A549 (cell line): Measurements from ENCODE around the gene PTX4. TPM values are rescaled to one million over a fixed set of nuclear protein-coding genes. Genes with fewer than 3 reads are reported as not detected.

Source experiments
- ATAC-seq, 2 experiments: fragments of 200-7000 bp in 1 of 2; fragments of >200 bp in 1 of 2; cut with Nextera tagmentation in 1 of 2; cut with Tn5 transposase in 1 of 2; 3 replicates each; pipeline versions ENCODE4 v1.8.0 to v1.9.1; 2018 to 2020; ENCODE audit warnings: mild to moderate bottlenecking in 1 of 2, moderate library complexity in 1 of 2
- CTCF ChIA-PET: fragments of 300-600 bp; sonication (Branson Sonifier 250); formaldehyde crosslinking; extraction: SDS; loops from one replicate; lab custom pipeline; 2021; ENCODE audit warnings: antibody characterized with exemption, inconsistent platforms; lab: Yijun Ruan, JAX
- POLR2A ChIA-PET: fragments of 350-600 bp; formaldehyde crosslinking; extraction: SDS; loops from one replicate; lab custom pipeline; 2021; ENCODE audit warnings: antibody characterized with exemption, inconsistent platforms; lab: Yijun Ruan, JAX
- DNase-seq, 2 experiments: peaks; one replicate each; pipeline versions ENCODE4 v3.0.0 to v3.0.0-alpha.2; 2011 to 2016; ENCODE audit warnings: low read depth in 1 of 2, low spot score in 1 of 2
- FAIRE-seq: peaks from 2 replicates; lab custom pipeline; 2011; peaks lifted over from hg19 to GRCh38; lab: Jason Lieb, UNC
- H3K27ac ChIP-seq, 2 experiments: fragments of >200 bp; sonication (Bioruptor Twin); formaldehyde crosslinking; 3 replicates each; pipeline ENCODE4 v1.5.1; 2016 to 2017
- H3K4me1 ChIP-seq: fragments of >200 bp; sonication (Bioruptor Twin); formaldehyde crosslinking; 3 replicates; pipeline ENCODE4 v1.6.1; 2016
- H3K4me2 ChIP-seq: fragments of >200 bp; sonication (Bioruptor Twin); formaldehyde crosslinking; 3 replicates; pipeline ENCODE4 v1.6.1; 2016
- H3K4me3 ChIP-seq: fragments of >200 bp; sonication (Bioruptor Twin); formaldehyde crosslinking; 3 replicates; pipeline ENCODE4 v1.5.1; 2016
- H3K9me3 ChIP-seq: fragments of >200 bp; sonication (Bioruptor Twin); formaldehyde crosslinking; 3 replicates; pipeline ENCODE4 v1.6.1; 2016
- BHLHE40 ChIP-seq: IDR thresholded peaks from 2 replicates; pipeline ENCODE4 v1.6.1; 2012; ENCODE audit warnings: low read depth, low read length, inconsistent platforms
- CBX8 ChIP-seq: fragments of 200-600 bp; sonication (generic); IDR thresholded peaks from 2 replicates; pipeline ENCODE4 v1.6.1; 2016
- CEBPB ChIP-seq, 2 experiments: fragments of >200 bp in 1 of 2; sonication (Bioruptor Twin) in 1 of 2; formaldehyde crosslinking in 1 of 2; IDR thresholded peaks; 2 replicates each; pipeline ENCODE4 v1.6.1; 2012 to 2016
- CHD2 ChIP-seq: fragments of 150-350 bp; IDR thresholded peaks from 2 replicates; pipeline ENCODE4 v1.6.1; 2014; ENCODE audit warnings: low read length; ENCODE audit not compliant: partially characterized antibody
- EP300 ChIP-seq, 2 experiments: fragments of >200 bp; sonication (Bioruptor Twin); formaldehyde crosslinking; IDR thresholded peaks; 2 replicates in 1 of 2; 3 replicates in 1 of 2; pipeline ENCODE4 v1.6.1; 2016 to 2017
- ESRRA ChIP-seq: fragments of 150-350 bp; IDR thresholded peaks from 2 replicates; pipeline ENCODE4 v1.6.1; 2014; ENCODE audit warnings: mild to moderate bottlenecking, low read length, borderline replicate concordance
- FOSB ChIP-seq: fragments of 250-450 bp; sonication (Bioruptor Pico); IDR thresholded peaks from 2 replicates; pipeline ENCODE4 v1.5.0; 2020; ENCODE audit warnings: mild to moderate bottlenecking, moderate library complexity
- FOSL2 ChIP-seq, 2 experiments: fragments of 450-650 bp in 1 of 2; fragments of >200 bp in 1 of 2; sonication (Bioruptor Twin) in 1 of 2; formaldehyde crosslinking; IDR thresholded peaks; 2 replicates each; pipeline versions ENCODE4 v1.5.0 to v1.6.1; 2016 to 2020; ENCODE audit warnings: mild to moderate bottlenecking in 1 of 2, moderate library complexity in 1 of 2
- FOXS1 ChIP-seq: fragments of 250-450 bp; sonication (Bioruptor Pico); IDR thresholded peaks from 2 replicates; pipeline ENCODE4 v1.5.0; 2020; ENCODE audit warnings: mild to moderate bottlenecking, moderate library complexity
- HDAC2 ChIP-seq: fragments of 200-600 bp; sonication (generic); IDR thresholded peaks from 2 replicates; pipeline ENCODE4 v1.6.1; 2016
- HOXA7 ChIP-seq: fragments of 250-450 bp; sonication (Bioruptor Pico); IDR thresholded peaks from 2 replicates; pipeline ENCODE4 v1.5.0; 2020; ENCODE audit warnings: mild to moderate bottlenecking, moderate library complexity
- JUN ChIP-seq, 2 experiments: fragments of >200 bp; sonication (Bioruptor Twin); formaldehyde crosslinking; IDR thresholded peaks; 2 replicates in 1 of 2; 3 replicates in 1 of 2; pipeline ENCODE4 v1.6.1; 2016 to 2017
- MAZ ChIP-seq: fragments of 150-350 bp; IDR thresholded peaks from 2 replicates; pipeline ENCODE4 v1.6.1; 2014; ENCODE audit warnings: antibody characterized with exemption, low read depth, low read length, borderline replicate concordance
- MYC ChIP-seq: IDR thresholded peaks from 2 replicates; pipeline ENCODE4 v1.6.1; 2012; ENCODE audit warnings: mild to moderate bottlenecking, inconsistent platforms, low read length, improper control_type of control experiment, borderline replicate concordance
- NFE2L2 ChIP-seq: fragments of 150-350 bp; conservative IDR thresholded peaks from 2 replicates; pipeline ENCODE4 v1.6.1; 2014; ENCODE audit warnings: low read length
- NR3C1 ChIP-seq: fragments of >200 bp; sonication (Bioruptor Twin); formaldehyde crosslinking; IDR thresholded peaks from 3 replicates; pipeline ENCODE4 v1.6.1; 2017
- RFX5 ChIP-seq: fragments of 450-650 bp; IDR thresholded peaks from 2 replicates; pipeline ENCODE4 v1.7.1; 2014; ENCODE audit warnings: antibody characterized with exemption, mild to moderate bottlenecking, moderate library complexity
- RNF2 ChIP-seq: fragments of 200-600 bp; sonication (generic); IDR thresholded peaks from 2 replicates; pipeline ENCODE4 v1.6.1; 2016; ENCODE audit warnings: low read depth, mild to moderate bottlenecking, antibody characterized with exemption, moderate library complexity, borderline replicate concordance
- SREBF2 ChIP-seq: fragments of 450-650 bp; IDR thresholded peaks from 2 replicates; pipeline ENCODE4 v1.6.1; 2014; ENCODE audit warnings: mild to moderate bottlenecking, moderate library complexity
- ZFP36 ChIP-seq: fragments of 450-650 bp; IDR thresholded peaks from 2 replicates; pipeline ENCODE4 v1.6.1; 2014; ENCODE audit warnings: borderline replicate concordance; ENCODE audit not compliant: partially characterized antibody
- ZNF302 ChIP-seq: fragments of 250-450 bp; sonication (Bioruptor Pico); IDR thresholded peaks from 2 replicates; pipeline ENCODE4 v1.9.0; 2021; ENCODE audit warnings: inconsistent platforms, mild to moderate bottlenecking, moderate library complexity
- WGBS: methylation state at CpG from one replicate; pipeline ENCODE4 v1.1.6; 2017; ENCODE audit errors: missing lambda C conversion rate; 5-methylcytosine and 5-hydroxymethylcytosine counted together
- polyA plus RNA-seq, 4 experiments: library from polyadenylated mRNA; depleted of rRNA in 3 of 4; stranded (reverse); fragments of >200 nt; fragmentation: RNase III in 1 of 4; extraction: RNeasy Plus Mini Kit Qiagen cat#74134 plus additional on column Dnase treatment in 1 of 4; gene quantifications; 2 replicates in 3 of 4; 3 replicates in 1 of 4; pipeline ENCODE4 v1.2.3, GENCODE V29; 2011 to 2017
- TF ChIP-seq, protein P1 (sequence below): fragments of 250-450 bp; sonication (Bioruptor Pico); IDR thresholded peaks from 2 replicates; pipeline ENCODE4 v1.5.0; 2021; ENCODE audit warnings: mild to moderate bottlenecking, moderate library complexity, borderline replicate concordance
- TF ChIP-seq, protein P2 (sequence below): fragments of 200-600 bp; sonication (generic); IDR thresholded peaks from 2 replicates; pipeline ENCODE4 v1.6.1; 2016; ENCODE audit warnings: antibody characterized with exemption, mild to moderate bottlenecking, moderate library complexity
- TF ChIP-seq, protein P3 (sequence below): IDR thresholded peaks from 2 replicates; pipeline ENCODE4 v1.6.1; 2012
- TF ChIP-seq, protein P4 (sequence below): IDR thresholded peaks from 2 replicates; pipeline ENCODE4 v1.6.1; 2012
- TF ChIP-seq, protein P5 (sequence below): fragments of >200 bp; sonication (Bioruptor Twin); formaldehyde crosslinking; IDR thresholded peaks from 3 replicates; pipeline ENCODE4 v1.5.1; 2016

The PTX4 gene
- polyA plus RNA-seq, 2 of the 4 experiments (the other 2 are of a cell fraction) = not detected

DNA sequence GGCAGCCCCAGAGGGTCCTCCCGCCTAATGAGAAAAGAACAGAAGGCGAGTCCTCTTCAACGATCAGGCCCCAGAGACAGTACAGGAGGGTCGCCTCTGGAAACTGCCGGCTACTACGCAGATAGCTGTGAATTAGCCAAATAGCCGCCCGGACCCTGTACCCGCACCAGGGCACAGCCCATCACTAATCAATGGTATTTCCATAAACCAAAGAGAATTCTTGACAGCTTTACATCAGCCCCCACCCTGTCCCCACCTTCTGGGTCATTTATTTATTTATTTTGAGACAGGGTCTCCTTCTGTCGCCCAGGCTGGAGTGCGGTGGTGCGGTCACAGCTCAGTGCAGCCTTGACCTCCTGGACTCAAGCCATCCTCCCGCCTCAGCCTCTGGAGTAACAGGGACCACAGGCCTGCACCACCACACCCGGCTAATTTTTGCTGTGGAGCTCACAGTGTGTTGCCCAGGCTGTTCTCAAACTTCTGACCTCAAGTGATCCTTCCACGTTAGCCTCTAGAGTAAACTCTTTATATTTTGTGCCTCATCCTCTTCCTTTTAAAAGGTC, 13.1 kb downstream of the PTX4 start:
- CTCF ChIA-PET = interaction anchor here (0.6 to 0.9 kb wide), 2 partner anchors 17 to 110 kb away, joined by 3 read pairs; partner anchors contain the start of gene TELO2
- TF ChIP-seq CHD2 (no peak), FOSL2 (IDR thresholded peaks at IDR 0.05) (no peak), FOSL2 (CRISPR knock-in tag; IDR thresholded peaks at IDR 0.05) (no peak), RNF2 (0 out of 2 replicates have a peak, but pooled peaks have one; percentile 7), HDAC2 (no peak)
- TF ChIP-seq, protein P1, sequence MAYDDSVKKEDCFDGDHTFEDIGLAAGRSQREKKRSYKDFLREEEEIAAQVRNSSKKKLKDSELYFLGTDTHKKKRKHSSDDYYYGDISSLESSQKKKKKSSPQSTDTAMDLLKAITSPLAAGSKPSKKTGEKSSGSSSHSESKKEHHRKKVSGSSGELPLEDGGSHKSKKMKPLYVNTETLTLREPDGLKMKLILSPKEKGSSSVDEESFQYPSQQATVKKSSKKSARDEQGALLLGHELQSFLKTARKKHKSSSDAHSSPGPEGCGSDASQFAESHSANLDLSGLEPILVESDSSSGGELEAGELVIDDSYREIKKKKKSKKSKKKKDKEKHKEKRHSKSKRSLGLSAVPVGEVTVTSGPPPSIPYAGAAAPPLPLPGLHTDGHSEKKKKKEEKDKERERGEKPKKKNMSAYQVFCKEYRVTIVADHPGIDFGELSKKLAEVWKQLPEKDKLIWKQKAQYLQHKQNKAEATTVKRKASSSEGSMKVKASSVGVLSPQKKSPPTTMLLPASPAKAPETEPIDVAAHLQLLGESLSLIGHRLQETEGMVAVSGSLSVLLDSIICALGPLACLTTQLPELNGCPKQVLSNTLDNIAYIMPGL (CRISPR knock-in tag) = no peak
- 67% methylated on average over 15 of the region's 15 CpGs for WGBS
- no peaks in the 10 kb centered on the region for H3K9me3 ChIP-seq
- FAIRE-seq (no peak), DNase-seq (no peak), ATAC-seq (no peak)
- POLR2A ChIA-PET = interaction anchor here (0.5 to 1.1 kb wide), 2 partner anchors 13 to 95 kb away, joined by 3 read pairs; no protein-coding TSS in a partner anchor
- H3K27ac ChIP-seq = peak overlapping the region; percentile 97 to 98
- peak overlapping the region; percentile 99 for H3K4me3 ChIP-seq
- peak overlapping the region; percentile 100 for H3K4me2 ChIP-seq
- H3K4me1 ChIP-seq = peaks cover 11% of the 10 kb centered on the region

DNA sequence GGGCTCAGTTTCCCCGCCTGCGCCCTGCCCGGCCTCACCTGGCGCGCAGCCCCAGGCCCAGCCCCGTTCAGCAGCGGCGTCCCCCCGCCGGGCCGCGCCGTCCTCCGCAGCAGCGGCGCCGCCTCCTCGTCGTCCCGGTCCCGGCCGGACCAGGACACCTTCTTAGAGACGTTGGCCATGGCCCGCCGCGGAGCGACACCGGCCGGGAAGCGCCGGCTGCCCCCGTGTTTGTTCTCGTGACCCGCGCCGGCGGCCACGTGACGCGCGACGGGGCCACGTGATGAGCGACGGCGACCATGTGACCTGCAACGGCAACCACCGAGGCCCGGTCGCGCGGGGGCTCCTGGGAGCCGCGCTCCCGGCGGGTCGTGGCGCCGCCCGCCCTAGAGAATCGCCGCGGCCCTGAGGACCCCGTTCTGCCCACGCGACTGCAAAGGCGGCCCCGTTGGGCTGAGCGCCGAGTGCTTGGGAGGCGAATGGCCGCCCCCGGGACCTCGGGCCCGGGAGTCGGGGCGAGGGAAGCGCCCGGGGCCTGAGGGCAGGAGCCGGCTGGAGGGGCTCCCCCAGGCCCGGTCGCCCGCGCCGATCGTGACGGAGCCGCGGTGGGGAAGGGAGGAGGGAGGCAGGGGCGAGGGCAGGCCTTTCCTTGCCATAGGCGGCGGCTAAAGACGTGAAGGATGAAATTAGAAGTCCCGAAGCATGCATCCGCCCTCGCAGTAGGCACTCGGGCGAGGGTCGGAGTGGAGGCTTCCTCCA, 13.8 kb downstream of the PTX4 start, which contains the start of gene CLCN7:
Gene CLCN7, minus strand, starts transcription at position 233 of the 756 bp plus-strand sequence. Its CDS starts 54 bp downstream, at position 179.
- ChIA-PET CTCF (interaction anchor here (0.6 to 0.9 kb wide), 2 partner anchors 18 to 111 kb away, joined by 3 read pairs; partner anchors contain the start of gene TELO2), POLR2A (interaction anchor here (0.5 to 1.1 kb wide), 2 partner anchors 14 to 94 kb away, joined by 3 read pairs; no protein-coding TSS in a partner anchor)
- DNase-seq = peak; percentile 92 to 95
- Histone ChIP-seq H3K9me3 (no peaks in the 10 kb centered on the region), H3K27ac (peak within 1 kb of the TSS; percentile 97 to 98), H3K4me2 (peak within 1 kb of the TSS; percentile 100), H3K4me1 (peaks cover 11% of the 10 kb centered on the region), H3K4me3 (peak within 1 kb of the TSS; percentile 99)
- WGBS = 7% methylated on average over 17 of the region's 99 CpGs
- FAIRE-seq = no peak
- peak; percentile 87 to 88 for ATAC-seq
- TF ChIP-seq HOXA7 (CRISPR knock-in tag) (no peak), FOXS1 (CRISPR knock-in tag) (peak; percentile 58; the same call in 1 of the 2 replicates), HDAC2 (0 out of 2 replicates have a peak, but pooled peaks have one; percentile 50), SREBF2 (no peak), BHLHE40 (peak; percentile 64; the same call in 1 of the 2 replicates), MYC (peak; percentile 58; the same call in 1 of the 2 replicates), RNF2 (peak; percentile 81; the same call in 1 of the 2 replicates), NR3C1 (no peak), FOSB (no peak), ZNF302 (CRISPR knock-in tag) (no peak), CEBPB (IDR thresholded peaks at IDR 0.05) (no peak), NFE2L2 (no peak), ESRRA (no peak), JUN (IDR thresholded peaks at IDR 0.05) (peak; percentile 77 to 88; a peak in 4 of 5 replicates), EP300 (IDR thresholded peaks at IDR 0.05) (no peak), MAZ (no peak), ZFP36 (no peak), RFX5 (no peak), CHD2 (no peak), CBX8 (no peak)
- TF ChIP-seq, protein P2, sequence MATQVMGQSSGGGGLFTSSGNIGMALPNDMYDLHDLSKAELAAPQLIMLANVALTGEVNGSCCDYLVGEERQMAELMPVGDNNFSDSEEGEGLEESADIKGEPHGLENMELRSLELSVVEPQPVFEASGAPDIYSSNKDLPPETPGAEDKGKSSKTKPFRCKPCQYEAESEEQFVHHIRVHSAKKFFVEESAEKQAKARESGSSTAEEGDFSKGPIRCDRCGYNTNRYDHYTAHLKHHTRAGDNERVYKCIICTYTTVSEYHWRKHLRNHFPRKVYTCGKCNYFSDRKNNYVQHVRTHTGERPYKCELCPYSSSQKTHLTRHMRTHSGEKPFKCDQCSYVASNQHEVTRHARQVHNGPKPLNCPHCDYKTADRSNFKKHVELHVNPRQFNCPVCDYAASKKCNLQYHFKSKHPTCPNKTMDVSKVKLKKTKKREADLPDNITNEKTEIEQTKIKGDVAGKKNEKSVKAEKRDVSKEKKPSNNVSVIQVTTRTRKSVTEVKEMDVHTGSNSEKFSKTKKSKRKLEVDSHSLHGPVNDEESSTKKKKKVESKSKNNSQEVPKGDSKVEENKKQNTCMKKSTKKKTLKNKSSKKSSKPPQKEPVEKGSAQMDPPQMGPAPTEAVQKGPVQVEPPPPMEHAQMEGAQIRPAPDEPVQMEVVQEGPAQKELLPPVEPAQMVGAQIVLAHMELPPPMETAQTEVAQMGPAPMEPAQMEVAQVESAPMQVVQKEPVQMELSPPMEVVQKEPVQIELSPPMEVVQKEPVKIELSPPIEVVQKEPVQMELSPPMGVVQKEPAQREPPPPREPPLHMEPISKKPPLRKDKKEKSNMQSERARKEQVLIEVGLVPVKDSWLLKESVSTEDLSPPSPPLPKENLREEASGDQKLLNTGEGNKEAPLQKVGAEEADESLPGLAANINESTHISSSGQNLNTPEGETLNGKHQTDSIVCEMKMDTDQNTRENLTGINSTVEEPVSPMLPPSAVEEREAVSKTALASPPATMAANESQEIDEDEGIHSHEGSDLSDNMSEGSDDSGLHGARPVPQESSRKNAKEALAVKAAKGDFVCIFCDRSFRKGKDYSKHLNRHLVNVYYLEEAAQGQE = peak; percentile 43
- TF ChIP-seq, protein P3, sequence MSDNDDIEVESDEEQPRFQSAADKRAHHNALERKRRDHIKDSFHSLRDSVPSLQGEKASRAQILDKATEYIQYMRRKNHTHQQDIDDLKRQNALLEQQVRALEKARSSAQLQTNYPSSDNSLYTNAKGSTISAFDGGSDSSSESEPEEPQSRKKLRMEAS = peak; percentile 95
- TF ChIP-seq, protein P4, sequence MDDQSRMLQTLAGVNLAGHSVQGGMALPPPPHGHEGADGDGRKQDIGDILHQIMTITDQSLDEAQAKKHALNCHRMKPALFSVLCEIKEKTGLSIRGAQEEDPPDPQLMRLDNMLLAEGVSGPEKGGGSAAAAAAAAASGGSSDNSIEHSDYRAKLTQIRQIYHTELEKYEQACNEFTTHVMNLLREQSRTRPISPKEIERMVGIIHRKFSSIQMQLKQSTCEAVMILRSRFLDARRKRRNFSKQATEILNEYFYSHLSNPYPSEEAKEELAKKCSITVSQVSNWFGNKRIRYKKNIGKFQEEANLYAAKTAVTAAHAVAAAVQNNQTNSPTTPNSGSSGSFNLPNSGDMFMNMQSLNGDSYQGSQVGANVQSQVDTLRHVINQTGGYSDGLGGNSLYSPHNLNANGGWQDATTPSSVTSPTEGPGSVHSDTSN = peak; percentile 24; the same call in 1 of the 2 replicates
- TF ChIP-seq, protein P5, sequence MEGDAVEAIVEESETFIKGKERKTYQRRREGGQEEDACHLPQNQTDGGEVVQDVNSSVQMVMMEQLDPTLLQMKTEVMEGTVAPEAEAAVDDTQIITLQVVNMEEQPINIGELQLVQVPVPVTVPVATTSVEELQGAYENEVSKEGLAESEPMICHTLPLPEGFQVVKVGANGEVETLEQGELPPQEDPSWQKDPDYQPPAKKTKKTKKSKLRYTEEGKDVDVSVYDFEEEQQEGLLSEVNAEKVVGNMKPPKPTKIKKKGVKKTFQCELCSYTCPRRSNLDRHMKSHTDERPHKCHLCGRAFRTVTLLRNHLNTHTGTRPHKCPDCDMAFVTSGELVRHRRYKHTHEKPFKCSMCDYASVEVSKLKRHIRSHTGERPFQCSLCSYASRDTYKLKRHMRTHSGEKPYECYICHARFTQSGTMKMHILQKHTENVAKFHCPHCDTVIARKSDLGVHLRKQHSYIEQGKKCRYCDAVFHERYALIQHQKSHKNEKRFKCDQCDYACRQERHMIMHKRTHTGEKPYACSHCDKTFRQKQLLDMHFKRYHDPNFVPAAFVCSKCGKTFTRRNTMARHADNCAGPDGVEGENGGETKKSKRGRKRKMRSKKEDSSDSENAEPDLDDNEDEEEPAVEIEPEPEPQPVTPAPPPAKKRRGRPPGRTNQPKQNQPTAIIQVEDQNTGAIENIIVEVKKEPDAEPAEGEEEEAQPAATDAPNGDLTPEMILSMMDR = no peak
